A549 treated with DMSO at 1 μM for 4 hours (cell line): ENCODE results near the gene TEX48. TPM values are rescaled to one million over a fixed set of nuclear protein-coding genes. Genes with fewer than 3 reads are reported as not detected.

Source experiments
- total RNA-seq: library from RNA; stranded (reverse); fragments of 200-300 nt; extraction: Qiagen RNA extraction; gene quantifications from 5 replicates; pipeline ENCODE4 v1.2.3, GENCODE V29; 2022; ENCODE audit warnings: low read depth

The TEX48 gene
- total RNA-seq = not detected in 5 replicates

GRCh38 chr9:114681594-114682332 is at the start of gene TEX48:
Gene TEX48, minus strand, starts transcription at chr9:114682192. Its CDS starts 10,469 bp downstream, at chr9:114671723.

GRCh38 chr9:114657705-114658104 is 24.3 kb downstream of the TEX48 start, which contains the start of gene TEX53:
Gene TEX53, minus strand, starts transcription at chr9:114657805. Its CDS starts 31 bp downstream, at chr9:114657774.

Other genes starting within 250 kb of the TEX48 start
- 5.2 to 8.1 TPM (median 6.9 TPM) in 5 replicates for gene WHRN, start 176.7 kb downstream of the TEX48 start, total RNA-seq
- gene ATP6V1G1, start 94.4 kb downstream of the TEX48 start, total RNA-seq = 113 to 156 TPM (median 123 TPM) in 5 replicates
- 10.7 to 15.1 TPM (median 13.5 TPM) in 5 replicates for gene TMEM268, start 70.9 kb downstream of the TEX48 start, total RNA-seq
- gene TEX53, start 24.4 kb downstream of the TEX48 start, total RNA-seq = not detected in 5 replicates
- gene TNFSF15, start 123.8 kb upstream of the TEX48 start, total RNA-seq = 0.27 to 0.44 TPM (median 0.40 TPM) in 5 replicates
- not detected in 5 replicates for gene TNFSF8, start 248.4 kb upstream of the TEX48 start, total RNA-seq